Esophagus muscularis mucosa (tissue), 4 donors: ENCODE data around the gene STKLD1. TPM values are rescaled to one million over a fixed set of nuclear protein-coding genes. Genes with fewer than 3 reads are reported as not detected.

Source experiments
- DNase-seq: peaks from one replicate; pipeline ENCODE4 v3.0.0-alpha.2; 2017; ENCODE audit errors: extremely low spot score
- H3K27ac ChIP-seq, 4 donors: fragments of 200-600 bp; sonication (generic); replicated peaks in 1 of 4; 1 replicate in 3 of 4; 2 replicates in 1 of 4; pipeline ENCODE4 v1.5.1; 2016 to 2019; ENCODE audit warnings: mild to moderate bottlenecking in 1 of 4
- H3K27me3 ChIP-seq, 4 donors: fragments of 200-600 bp; sonication (generic); one replicate each; pipeline versions ENCODE4 v1.5.1 to v1.6.0; 2016 to 2019
- H3K36me3 ChIP-seq, 4 donors: fragments of 200-600 bp; sonication (generic); one replicate each; pipeline ENCODE4 v1.5.1; 2016 to 2019
- H3K4me1 ChIP-seq, 4 donors: fragments of 200-600 bp; sonication (generic); one replicate each; pipeline ENCODE4 v1.5.1; 2016 to 2019
- H3K4me3 ChIP-seq, 4 donors: fragments of 200-600 bp; sonication (generic); 1 replicate in 2 of 4; 2 replicates in 2 of 4; pipeline ENCODE4 v1.5.1; 2016 to 2019; ENCODE audit warnings: mild to moderate bottlenecking in 4 of 4, moderate library complexity in 1 of 4
- H3K9me3 ChIP-seq, 4 donors: fragments of 200-600 bp; sonication (generic); 1 replicate in 3 of 4; 2 replicates in 1 of 4; pipeline ENCODE4 v1.5.1; 2016 to 2019
- EP300 ChIP-seq: sonication (generic); formaldehyde crosslinking; IDR thresholded peaks from one replicate; pipeline ENCODE4 v1.6.1; 2017; ENCODE audit warnings: antibody characterized with exemption
- POLR2A ChIP-seq: fragments of 450-650 bp; IDR thresholded peaks from one replicate; pipeline ENCODE4 v1.6.1; 2017; ENCODE audit warnings: antibody characterized with exemption, moderate library complexity, mild to moderate bottlenecking, low read depth
- POLR2AphosphoS5 ChIP-seq, 2 donors: sonication (generic); formaldehyde crosslinking; IDR thresholded peaks; one replicate each; pipeline ENCODE4 v1.6.1; 2017; ENCODE audit warnings: antibody characterized with exemption in 2 of 2
- WGBS: methylation state at CpG from one replicate; pipeline ENCODE4 v1.1.5; 2018; 5-methylcytosine and 5-hydroxymethylcytosine counted together
- intact Hi-C: fragments of 100-400 bp; cut with DNase I; formaldehyde crosslinking; loops from one replicate; pipeline ENCODE4 v1.15.1; 2023
- small RNA-seq, 3 donors: library from RNA; depleted of rRNA; stranded (forward); fragments of <200 nt; gene quantifications; one replicate each; pipeline ENCODE3, GENCODE V24; 2016
- total RNA-seq, 4 donors: library from RNA; depleted of rRNA; stranded (reverse); fragments of >200 nt; gene quantifications; one replicate each; pipeline versions ENCODE4 v1.1.0 to v1.2.1, GENCODE V29; 2016
- TF ChIP-seq, protein P1 (sequence below), 3 experiments: fragments of 200-600 bp in 2 of 3; fragments of 450-650 bp in 1 of 3; sonication (generic) in 2 of 3; IDR thresholded peaks; one replicate each; pipeline ENCODE4 v1.5.1; 2017 to 2019; ENCODE audit warnings: antibody characterized with exemption in 3 of 3, mild to moderate bottlenecking in 2 of 3, moderate library complexity in 1 of 3

Gene STKLD1
- total RNA-seq, 4 donors from 2014 or later, result 0.26 to 2.1 (median 1.0) TPM; not detected in 1

DNA sequence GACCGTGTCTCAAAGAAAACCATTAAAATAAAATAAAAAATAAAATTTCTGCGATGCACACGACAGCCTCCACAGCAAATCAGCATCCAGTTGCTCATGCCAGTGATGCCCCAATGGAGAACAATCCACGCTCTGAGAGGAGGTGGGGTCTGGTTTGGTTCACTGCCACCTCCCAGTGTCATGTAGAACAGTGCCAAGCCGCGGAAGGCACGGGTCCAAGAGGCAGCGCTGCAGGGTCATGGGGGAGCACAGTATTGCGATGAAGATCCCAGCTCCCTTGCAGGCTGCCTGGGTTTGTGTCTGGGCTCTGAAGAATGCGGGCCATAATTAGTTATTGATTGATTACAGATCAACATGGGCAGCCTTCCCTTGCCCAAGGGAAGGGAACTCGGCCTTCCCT lies 77.5 kb downstream of the STKLD1 start:
- Histone ChIP-seq H3K36me3 (peaks cover 0 to 5% (median 0%) of the 10 kb centered on the region in 4 donors), H3K4me3 (no peak overlapping the region), H3K27ac (no peak overlapping the region), H3K4me1 (peaks cover 0 to under 1% (median under 1%) of the 10 kb centered on the region in 4 donors), H3K9me3 (no peaks in the 10 kb centered on the region), H3K27me3 (no peaks in the 10 kb centered on the region)
- intact Hi-C loops, result no loop called here
- DNase-seq, result no peak
- 79% methylated on average over 11 of the region's 11 CpGs for WGBS
- no peak for TF ChIP-seq POLR2A
- TF ChIP-seq, protein P1, sequence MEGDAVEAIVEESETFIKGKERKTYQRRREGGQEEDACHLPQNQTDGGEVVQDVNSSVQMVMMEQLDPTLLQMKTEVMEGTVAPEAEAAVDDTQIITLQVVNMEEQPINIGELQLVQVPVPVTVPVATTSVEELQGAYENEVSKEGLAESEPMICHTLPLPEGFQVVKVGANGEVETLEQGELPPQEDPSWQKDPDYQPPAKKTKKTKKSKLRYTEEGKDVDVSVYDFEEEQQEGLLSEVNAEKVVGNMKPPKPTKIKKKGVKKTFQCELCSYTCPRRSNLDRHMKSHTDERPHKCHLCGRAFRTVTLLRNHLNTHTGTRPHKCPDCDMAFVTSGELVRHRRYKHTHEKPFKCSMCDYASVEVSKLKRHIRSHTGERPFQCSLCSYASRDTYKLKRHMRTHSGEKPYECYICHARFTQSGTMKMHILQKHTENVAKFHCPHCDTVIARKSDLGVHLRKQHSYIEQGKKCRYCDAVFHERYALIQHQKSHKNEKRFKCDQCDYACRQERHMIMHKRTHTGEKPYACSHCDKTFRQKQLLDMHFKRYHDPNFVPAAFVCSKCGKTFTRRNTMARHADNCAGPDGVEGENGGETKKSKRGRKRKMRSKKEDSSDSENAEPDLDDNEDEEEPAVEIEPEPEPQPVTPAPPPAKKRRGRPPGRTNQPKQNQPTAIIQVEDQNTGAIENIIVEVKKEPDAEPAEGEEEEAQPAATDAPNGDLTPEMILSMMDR (IDR thresholded peaks at IDR 0.05), result no peak

DNA sequence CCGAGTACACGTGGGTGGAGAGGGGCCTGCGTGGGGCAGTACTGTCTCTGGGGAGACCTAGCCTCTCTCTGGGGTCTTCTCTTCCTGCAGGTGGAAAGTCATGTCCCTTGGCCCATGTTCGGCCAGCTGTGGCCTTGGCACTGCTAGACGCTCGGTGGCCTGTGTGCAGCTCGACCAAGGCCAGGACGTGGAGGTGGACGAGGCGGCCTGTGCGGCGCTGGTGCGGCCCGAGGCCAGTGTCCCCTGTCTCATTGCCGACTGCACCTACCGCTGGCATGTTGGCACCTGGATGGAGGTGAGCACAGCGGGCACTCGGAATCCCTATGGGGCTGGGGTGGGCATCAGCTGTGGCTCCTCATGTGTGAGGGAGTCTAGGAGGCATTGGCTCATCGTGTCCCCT lies 78.2 kb downstream of the STKLD1 start:
- Histone ChIP-seq H3K9me3 (no peaks in the 10 kb centered on the region), H3K27ac (no peak overlapping the region), H3K27me3 (no peaks in the 10 kb centered on the region), H3K4me3 (no peak overlapping the region), H3K36me3 (peaks cover 0 to 5% (median 0%) of the 10 kb centered on the region in 4 donors), H3K4me1 (peaks cover 6 to 7% (median 7%) of the 10 kb centered on the region in 4 donors)
- intact Hi-C loops, result no loop called here
- DNase-seq, result no peak
- no peak for TF ChIP-seq POLR2AphosphoS5 (IDR thresholded peaks at IDR 0.05)
- TF ChIP-seq, protein P1 (IDR thresholded peaks at IDR 0.05), result no peak
- TF ChIP-seq EP300, result no peak
- no peak for TF ChIP-seq POLR2A
- 90% methylated on average over 11 of the region's 19 CpGs for WGBS

DNA sequence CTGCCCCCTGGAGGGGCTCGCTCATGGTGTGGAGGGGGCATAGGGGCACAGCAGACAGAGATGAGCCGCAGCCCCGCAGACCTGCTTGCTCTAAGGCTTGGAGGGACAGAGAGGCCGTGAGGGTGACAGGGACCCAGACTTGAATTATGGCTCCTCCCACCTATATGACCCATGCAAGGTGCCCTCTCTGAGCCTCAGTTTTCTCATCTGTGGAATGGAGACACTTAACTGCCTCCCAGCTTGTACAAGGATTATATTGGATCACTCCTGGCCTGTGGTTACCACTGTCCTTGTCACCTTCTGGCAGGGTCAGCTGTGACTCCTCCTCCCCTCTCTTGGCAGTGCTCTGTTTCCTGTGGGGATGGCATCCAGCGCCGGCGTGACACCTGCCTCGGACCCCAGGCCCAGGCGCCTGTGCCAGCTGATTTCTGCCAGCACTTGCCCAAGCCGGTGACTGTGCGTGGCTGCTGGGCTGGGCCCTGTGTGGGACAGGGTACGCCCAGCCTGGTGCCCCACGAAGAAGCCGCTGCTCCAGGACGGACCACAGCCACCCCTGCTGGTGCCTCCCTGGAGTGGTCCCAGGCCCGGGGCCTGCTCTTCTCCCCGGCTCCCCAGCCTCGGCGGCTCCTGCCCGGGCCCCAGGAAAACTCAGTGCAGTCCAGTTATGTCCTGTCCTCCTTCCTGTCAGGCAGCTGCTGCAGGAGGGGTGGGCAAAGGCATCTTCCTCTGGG lies 78.9 kb downstream of the STKLD1 start:
- Histone ChIP-seq H3K27ac (no peak overlapping the region), H3K9me3 (no peaks in the 10 kb centered on the region), H3K4me1 (peaks cover 6 to 8% (median 7%) of the 10 kb centered on the region in 4 donors), H3K4me3 (no peak overlapping the region), H3K27me3 (no peaks in the 10 kb centered on the region), H3K36me3 (peaks cover 0 to 5% (median 0%) of the 10 kb centered on the region in 4 donors)
- no peak for DNase-seq
- WGBS, result 96% methylated on average over 9 of the region's 20 CpGs
- no peak for TF ChIP-seq POLR2AphosphoS5 (IDR thresholded peaks at IDR 0.05)
- TF ChIP-seq POLR2A, result no peak
- TF ChIP-seq, protein P1 (IDR thresholded peaks at IDR 0.05), result no peak
- TF ChIP-seq EP300, result no peak
- intact Hi-C loops, result no loop called here

Small RNAs within 50 kb of the gene (small RNA-seq; reads per million reads assigned to genes)
- gene RF00019 (0 reads per million in 3 donors), gene SNORD24 (0 reads per million in 3 donors), gene SNORD36A (0 reads per million in 3 donors), gene SNORD36B (0 reads per million in 3 donors), gene SNORD36C (0 reads per million in 3 donors)

Other genes starting within 250 kb of the STKLD1 start
- 10 to 100 TPM; 15.9 to 19.1 (median 17.5) TPM for gene GBGT1, start 212.5 kb upstream of the STKLD1 start, total RNA-seq
- not detected for gene OBP2B, start 167.1 kb upstream of the STKLD1 start, total RNA-seq
- gene ABO, start 101.2 kb upstream of the STKLD1 start, total RNA-seq, result 1 to 10 TPM in 2 of 4 donors, under 1 TPM in 2; 0.33 to 3.8 (median 1.2) TPM
- 10 to 100 TPM; 15.0 to 36.2 (median 27.5) TPM for gene SURF6, start 40.2 kb upstream of the STKLD1 start, total RNA-seq
- 10 to 100 TPM; 20.0 to 44.6 (median 35.5) TPM for gene MED22, start 28.2 kb upstream of the STKLD1 start, total RNA-seq
- gene RPL7A, start 28.1 kb upstream of the STKLD1 start, total RNA-seq, result 1,000 to 10,000 TPM; 1,466 to 2,142 (median 1,771) TPM
- 10 to 100 TPM; 50.4 to 86.4 (median 69.2) TPM for gene SURF1, start 19.9 kb upstream of the STKLD1 start, total RNA-seq
- gene SURF2, start 19.8 kb upstream of the STKLD1 start, total RNA-seq, result 10 to 100 TPM; 16.1 to 36.4 (median 28.7) TPM
- 100 to 1,000 TPM in 3 of 4 donors, 10 to 100 TPM in 1; 83.9 to 139 (median 127) TPM for gene SURF4, start 306 bp upstream of the STKLD1 start, total RNA-seq
- gene REXO4, start 41.6 kb downstream of the STKLD1 start, total RNA-seq, result 10 to 100 TPM; 15.0 to 28.9 (median 22.4) TPM
- 1 to 10 TPM; 1.3 to 1.7 (median 1.4) TPM for gene ADAMTS13, start 46.0 kb downstream of the STKLD1 start, total RNA-seq
- 10 to 100 TPM; 12.5 to 27.8 (median 19.6) TPM for gene CACFD1, start 83.6 kb downstream of the STKLD1 start, total RNA-seq
- gene SLC2A6, start 102.7 kb downstream of the STKLD1 start, total RNA-seq, result 1 to 10 TPM; 2.9 to 8.6 (median 5.9) TPM
- gene MYMK, start 148.6 kb downstream of the STKLD1 start, total RNA-seq, result not detected
- 1 to 10 TPM; 2.8 to 6.6 (median 3.2) TPM for gene ADAMTSL2, start 158.3 kb downstream of the STKLD1 start, total RNA-seq
- gene FAM163B, start 233.0 kb downstream of the STKLD1 start, total RNA-seq, result not detected